Ammon's horn (tissue), 1 donor: ENCODE data around the gene MDFIC.

Source experiments
- DNase-seq: peaks from one replicate; pipeline ENCODE4 v3.0.0-alpha.2; 2016; ENCODE audit warnings: low spot score

Gene MDFIC

GRCh38 chr7:114928060-114928459 lies 6.2 kb downstream of the MDFIC start:
- DNase-seq = no peak

DNA sequence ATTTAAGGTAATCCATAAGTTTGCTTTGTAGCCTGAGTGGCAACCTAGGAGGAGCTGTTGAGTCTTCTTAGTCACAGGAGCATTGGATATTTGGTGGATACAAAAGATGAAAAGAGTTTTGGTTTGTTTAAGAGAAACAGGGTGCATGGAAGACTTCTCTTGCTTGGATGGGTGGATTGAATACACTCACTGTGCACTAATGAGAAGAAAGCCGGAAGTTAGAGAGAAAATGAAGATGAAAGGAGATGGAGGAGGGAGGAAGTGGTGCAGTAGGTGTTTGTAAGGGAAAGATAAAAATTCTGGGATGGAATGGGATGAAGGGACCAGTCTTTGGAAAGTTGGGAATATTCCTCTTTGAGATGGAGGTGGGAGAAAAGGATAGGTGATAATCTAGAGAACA lies 7.7 kb downstream of the MDFIC start:
- no peak for DNase-seq

GRCh38 chr7:114930107-114930661 lies 8.3 kb downstream of the MDFIC start:
- DNase-seq = no peak

- no peak for DNase-seq
Measured at GRCh38 chr7:114930829-114931655, 9.1 kb downstream of the MDFIC start.

- no peak for DNase-seq
Measured at GRCh38 chr7:114931656-114932011, 9.7 kb downstream of the MDFIC start.

DNA sequence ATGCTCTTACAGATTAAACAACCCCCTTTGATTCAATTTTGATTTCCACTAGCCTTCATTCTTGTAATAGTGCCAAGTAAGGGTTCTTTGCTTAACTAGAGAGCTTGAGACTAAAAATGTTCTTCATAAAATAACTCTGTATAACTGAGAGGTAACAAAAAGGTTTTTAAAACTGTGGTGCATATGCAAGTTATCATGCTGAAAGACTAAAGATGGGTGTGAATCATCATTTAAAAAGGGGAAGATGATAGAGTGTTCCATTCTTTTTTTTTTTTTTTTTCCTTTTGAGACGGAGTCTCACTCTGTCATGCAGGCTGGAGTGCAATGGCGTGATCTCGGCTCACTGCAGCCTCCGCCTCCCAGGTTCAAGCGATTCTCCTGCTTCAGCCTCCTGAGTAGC lies 11.1 kb downstream of the MDFIC start:
- DNase-seq = no peak

DNA sequence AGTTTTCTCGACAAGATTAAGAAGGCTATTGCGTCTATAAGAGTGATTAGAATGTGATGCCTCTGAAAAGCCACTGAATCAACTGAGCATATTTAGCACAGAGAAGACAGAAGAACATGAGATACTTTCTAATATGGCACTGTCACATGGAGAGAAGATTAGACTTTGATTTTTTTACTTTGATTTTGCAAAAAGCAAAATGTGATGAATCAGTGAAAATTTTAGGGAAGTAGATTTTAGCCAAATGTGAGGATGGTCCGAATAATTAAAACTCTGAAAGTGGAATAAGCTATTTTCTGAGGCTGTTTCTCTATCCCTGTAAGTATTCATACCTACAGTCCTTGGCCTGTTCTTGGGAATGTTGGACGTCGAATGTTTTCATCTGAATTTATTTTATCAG lies 11.8 kb downstream of the MDFIC start:
- no peak for DNase-seq

GRCh38 chr7:114934086-114934485 lies 12.2 kb downstream of the MDFIC start:
- DNase-seq = no peak

DNA sequence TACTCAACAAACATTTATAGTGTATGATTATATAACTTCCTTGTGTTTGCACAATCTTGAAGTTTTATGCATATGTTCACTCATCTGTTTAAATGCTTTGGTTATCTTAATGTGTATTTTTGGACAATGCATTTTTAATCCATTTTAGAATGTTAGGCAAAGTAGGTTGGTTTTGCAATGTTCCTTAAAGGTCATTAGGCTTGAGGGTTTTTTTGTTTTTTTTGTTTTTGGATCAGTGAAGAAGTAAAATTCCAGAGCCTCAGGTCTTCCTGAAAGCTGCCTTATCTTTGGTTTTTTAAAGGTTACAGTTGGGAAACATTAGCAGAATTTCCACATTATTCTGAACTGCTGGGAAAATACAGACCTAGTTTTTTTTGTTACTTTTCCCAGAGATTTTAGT lies 12.8 kb downstream of the MDFIC start:
- no peak for DNase-seq

DNA sequence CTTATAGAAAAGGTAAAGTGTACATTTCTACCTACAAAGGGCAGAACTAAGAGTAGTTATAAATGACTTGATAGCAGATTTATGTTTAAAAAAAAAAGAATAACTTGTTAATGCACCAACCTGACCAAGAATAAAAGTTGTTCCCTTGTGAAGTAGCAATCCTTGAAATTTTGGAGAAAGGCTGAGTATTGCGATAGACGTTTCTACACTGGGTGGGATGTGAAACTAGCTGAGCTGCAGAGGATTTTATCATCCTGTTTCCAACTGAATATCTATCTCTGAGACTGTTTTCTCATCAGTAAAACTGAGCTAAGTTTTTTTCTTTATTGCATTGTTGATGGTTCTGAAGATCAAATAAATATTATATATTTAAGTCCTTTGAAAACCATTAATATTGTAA lies 14.6 kb downstream of the MDFIC start:
- no peak for DNase-seq

- no peak for DNase-seq
Measured at GRCh38 chr7:114937446-114937845, 15.6 kb downstream of the MDFIC start.

DNA sequence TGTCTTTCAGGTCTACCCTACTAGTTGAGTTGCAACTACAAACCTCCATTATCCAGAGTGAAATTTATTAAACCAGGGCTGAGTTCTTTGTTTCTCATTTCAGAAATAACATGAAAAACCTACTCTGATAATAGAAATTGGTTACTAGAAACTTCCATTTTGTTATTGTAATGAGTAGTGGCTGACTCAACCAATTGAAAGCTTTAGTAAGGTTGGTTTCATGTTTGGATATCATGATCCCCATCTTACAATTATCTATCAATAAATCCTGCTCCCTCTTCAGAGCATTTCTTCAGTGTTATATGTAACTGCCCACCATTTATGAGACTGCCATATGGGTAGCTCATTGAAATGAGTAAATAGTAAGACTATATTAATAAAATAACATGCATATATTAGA lies 16.9 kb downstream of the MDFIC start:
- no peak for DNase-seq

GRCh38 chr7:114939484-114940097 lies 17.7 kb downstream of the MDFIC start:
- DNase-seq = no peak

DNA sequence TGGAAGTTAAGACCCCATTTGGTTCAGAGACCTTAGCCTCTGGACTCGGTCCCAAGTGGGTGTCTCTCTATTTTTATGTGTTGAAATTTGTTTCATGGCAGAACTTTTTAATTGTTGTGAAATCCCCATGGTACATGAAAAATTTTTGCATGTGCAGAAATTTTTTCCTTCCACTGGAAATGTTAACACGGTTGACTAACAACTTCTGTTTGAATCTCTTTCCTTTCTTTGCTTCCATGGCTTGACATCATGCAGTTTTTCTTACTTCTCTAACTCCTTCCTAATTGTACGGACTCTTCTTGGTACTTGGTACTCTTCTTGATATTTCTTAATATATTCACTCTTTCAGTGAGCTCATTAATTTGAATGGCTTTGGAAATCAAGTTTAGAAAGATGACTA lies 18.3 kb downstream of the MDFIC start:
- DNase-seq = no peak

- no peak for DNase-seq
Measured at GRCh38 chr7:114941692-114942091, 19.8 kb downstream of the MDFIC start.

- no peak for DNase-seq
Measured at GRCh38 chr7:114942446-114943175, 20.7 kb downstream of the MDFIC start.

DNA sequence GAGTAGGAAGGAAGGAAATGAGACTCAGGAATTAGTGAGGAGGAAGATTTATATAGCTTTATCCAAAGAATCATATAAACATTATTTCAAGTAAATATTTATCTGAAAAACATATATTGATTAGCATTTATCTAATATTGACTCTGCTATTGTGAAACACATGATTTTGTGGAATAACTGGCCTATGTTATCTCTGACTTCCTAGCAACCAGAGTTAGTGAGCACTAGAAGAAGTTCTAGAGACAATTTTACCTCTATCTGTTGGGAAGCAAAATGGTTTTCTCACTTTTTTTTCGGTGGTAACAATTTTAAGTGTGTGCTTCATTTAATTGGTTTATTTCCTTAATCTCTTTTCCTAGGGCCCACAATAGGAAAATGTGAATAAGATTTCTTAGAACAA lies 21.6 kb downstream of the MDFIC start:
- no peak for DNase-seq

- no peak for DNase-seq
Measured at GRCh38 chr7:114943953-114944744, 22.3 kb downstream of the MDFIC start.

DNA sequence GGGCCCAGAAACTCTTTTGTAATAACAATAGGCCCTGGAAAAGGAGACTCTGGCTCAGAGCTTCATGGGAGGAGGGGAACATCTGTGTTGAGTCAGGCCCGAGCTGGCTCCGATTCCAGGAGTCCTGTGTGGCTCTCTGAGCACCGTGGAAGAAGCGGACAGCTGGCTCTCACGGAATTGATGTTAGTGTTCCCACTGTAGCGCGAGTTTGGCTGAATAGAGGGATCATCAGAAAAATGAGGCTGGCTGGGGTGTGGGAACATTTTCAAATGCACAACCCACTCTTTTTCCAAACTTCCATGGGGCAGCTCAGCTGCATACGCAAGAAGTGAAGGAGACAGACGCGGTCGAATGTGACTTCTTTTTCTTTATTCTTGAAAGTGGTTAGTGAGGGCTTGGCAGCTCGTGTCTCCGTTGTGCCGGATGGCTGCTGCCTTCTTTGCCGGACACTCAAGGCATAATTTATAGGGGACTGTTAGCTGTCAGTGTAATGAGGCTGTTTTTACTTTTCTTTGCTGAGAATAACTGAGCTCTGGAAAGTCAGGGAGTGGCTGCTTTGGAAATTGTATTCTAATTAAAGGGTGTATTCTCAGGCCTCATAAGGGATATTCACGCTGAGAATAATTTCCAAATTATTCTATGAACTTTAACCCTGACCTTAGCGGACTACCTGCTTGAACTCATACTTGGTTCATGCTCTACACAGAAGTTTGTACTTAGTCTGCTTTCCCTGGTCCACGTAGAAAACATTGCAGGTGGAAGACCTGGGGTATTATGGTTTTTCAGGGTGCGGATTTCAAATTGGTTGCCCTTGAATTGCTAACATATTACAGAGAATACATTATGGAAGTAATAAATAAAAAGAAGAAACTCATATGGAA lies 23.1 kb downstream of the MDFIC start:
- peak; percentile 29 for DNase-seq

GRCh38 chr7:114949231-114949630 lies 27.3 kb downstream of the MDFIC start:
- DNase-seq = no peak

DNA sequence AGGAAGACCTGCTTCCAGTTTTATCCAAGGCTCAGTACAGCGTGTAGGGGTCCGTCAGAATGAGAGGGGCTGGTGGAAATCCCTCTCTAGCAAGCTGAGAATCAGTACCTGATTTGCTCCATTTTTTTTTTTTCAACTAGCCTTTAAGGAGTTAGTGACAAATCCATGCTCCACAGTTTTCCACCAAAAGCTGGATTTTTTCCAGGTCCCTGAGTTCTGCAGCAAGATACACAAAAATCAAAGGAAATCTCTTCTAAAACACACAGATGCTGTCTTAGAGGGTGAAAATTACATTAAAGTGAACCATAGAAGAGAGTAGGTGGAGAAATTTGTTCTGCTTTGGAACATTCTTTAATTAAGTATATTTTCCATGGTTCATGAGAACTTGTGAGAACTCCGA lies 30.4 kb downstream of the MDFIC start:
- DNase-seq = no peak
